Neural progenitor cell (in vitro differentiated cells): ENCODE data around the gene LRRC27. TPM values are rescaled to one million over a fixed set of nuclear protein-coding genes. Genes with fewer than 3 reads are reported as not detected.

Experiments used
- DNase-seq: peaks from one replicate; pipeline ENCODE4 v3.0.0-alpha.2; 2016; ENCODE audit warnings: low spot score
- H2AFZ ChIP-seq: fragments of 200-600 bp; sonication (generic); replicated peaks from 2 replicates; pipeline ENCODE4 v1.6.1; 2016; ENCODE audit warnings: antibody characterized with exemption
- H3F3A ChIP-seq: fragments of 200-600 bp; sonication (generic); 2 replicates; pipeline ENCODE4 v1.6.1; 2016; ENCODE audit warnings: antibody characterized with exemption, low read depth
- H3K27ac ChIP-seq: fragments of 200-600 bp; sonication (generic); 2 replicates; pipeline ENCODE4 v1.5.1; 2016; ENCODE audit warnings: mild to moderate bottlenecking
- H3K27me3 ChIP-seq: fragments of 200-600 bp; sonication (generic); 2 replicates; pipeline ENCODE4 v1.6.1; 2016; ENCODE audit warnings: mild to moderate bottlenecking, moderate library complexity
- H3K36me3 ChIP-seq: fragments of 200-600 bp; sonication (generic); 2 replicates; pipeline ENCODE4 v1.5.1; 2016
- H3K4me1 ChIP-seq: fragments of 200-600 bp; sonication (generic); 2 replicates; pipeline ENCODE4 v1.6.1; 2016; ENCODE audit warnings: mixed run types
- H3K4me2 ChIP-seq: fragments of 200-600 bp; sonication (generic); 2 replicates; pipeline ENCODE4 v1.6.1; 2016
- H3K4me3 ChIP-seq: fragments of 200-600 bp; sonication (generic); 2 replicates; pipeline ENCODE4 v1.5.1; 2016
- H3K79me2 ChIP-seq: fragments of 200-600 bp; sonication (generic); 2 replicates; pipeline ENCODE4 v1.6.1; 2016; ENCODE audit warnings: low read depth
- H3K9ac ChIP-seq: fragments of 200-600 bp; sonication (generic); 2 replicates; pipeline ENCODE4 v1.6.1; 2016
- H3K9me3 ChIP-seq: fragments of 200-600 bp; sonication (generic); 2 replicates; pipeline ENCODE4 v1.5.1; 2016; ENCODE audit warnings: low read depth
- H4K20me1 ChIP-seq: fragments of 200-600 bp; sonication (generic); 2 replicates; pipeline ENCODE4 v1.6.1; 2016; ENCODE audit warnings: low read depth
- H3K27ac Mint-ChIP-seq: 3 replicates; pipeline ENCODE4 v1.8.0; 2021; ENCODE audit warnings: mixed read lengths
- H3K27me3 Mint-ChIP-seq: 2 replicates; pipeline ENCODE4 v1.8.0; 2022; ENCODE audit warnings: low read depth, mild to moderate bottlenecking, inconsistent platforms, moderate library complexity, mixed read lengths; ENCODE audit not compliant: insufficient read depth
- H3K36me3 Mint-ChIP-seq: 3 replicates; pipeline ENCODE4 v1.8.0; 2021; ENCODE audit warnings: mixed read lengths
- H3K4me1 Mint-ChIP-seq: 3 replicates; pipeline ENCODE4 v1.8.0; 2021; ENCODE audit warnings: mixed read lengths
- H3K4me3 Mint-ChIP-seq: 3 replicates; pipeline ENCODE4 v1.8.0; 2021; ENCODE audit warnings: mild to moderate bottlenecking, moderate library complexity, mixed read lengths
- H3K9me3 Mint-ChIP-seq: 3 replicates; pipeline ENCODE4 v1.8.0; 2020; ENCODE audit warnings: mixed read lengths
- CTCF ChIP-seq: fragments of 200-600 bp; sonication (generic); IDR thresholded peaks from 2 replicates; pipeline ENCODE4 v1.5.1; 2017; ENCODE audit warnings: antibody characterized with exemption, mild to moderate bottlenecking
- EZH2 ChIP-seq: fragments of 200-600 bp; sonication (generic); IDR thresholded peaks from 2 replicates; pipeline ENCODE4 v1.6.1; 2017; ENCODE audit warnings: antibody characterized with exemption, mild to moderate bottlenecking, moderate library complexity
- EZH2phosphoT487 ChIP-seq: fragments of 200-600 bp; sonication (generic); IDR thresholded peaks from 2 replicates; pipeline ENCODE4 v1.6.1; 2017; ENCODE audit warnings: antibody characterized with exemption
- total RNA-seq: library from RNA; depleted of rRNA; stranded (reverse); fragments of >200 nt; gene quantifications from 2 replicates; pipeline ENCODE4 v1.2.3, GENCODE V29; 2015; ENCODE audit warnings: low replicate concordance

LRRC27 gene
- total RNA-seq, 1 donor from 2014 or later, result 16.9 TPM

GRCh38 chr10:132328106-132328505 is 3.9 kb upstream of the LRRC27 start:
- DNase-seq, result no peak
- Histone ChIP-seq H3K36me3 (no peaks in the 10 kb centered on the region), H3F3A (peaks cover 11% of the 10 kb centered on the region), H3K4me2 (no peak overlapping the region), H3K9me3 (no peaks in the 10 kb centered on the region), H3K27me3 (no peaks in the 10 kb centered on the region), H3K9ac (no peak overlapping the region), H3K4me1 (peaks cover 24% of the 10 kb centered on the region), H3K27ac (no peak overlapping the region), H3K79me2 (peaks cover 46% of the 10 kb centered on the region), H3K4me3 (no peak overlapping the region), H2AFZ (no peak overlapping the region), H4K20me1 (peaks cover 23% of the 10 kb centered on the region)
- H3K9me3 Mint-ChIP-seq, result peaks cover 9% of the 10 kb centered on the region
- no peak for TF ChIP-seq EZH2
- TF ChIP-seq CTCF, result no peak
- TF ChIP-seq EZH2phosphoT487, result no peak
- peaks cover 5% of the 10 kb centered on the region for H3K27me3 Mint-ChIP-seq
- H3K27ac Mint-ChIP-seq, result peak overlapping the region; percentile 24
- H3K4me1 Mint-ChIP-seq, result peaks cover 28% of the 10 kb centered on the region
- peak overlapping the region; percentile 20 for H3K4me3 Mint-ChIP-seq
- H3K36me3 Mint-ChIP-seq, result peaks cover 52% of the 10 kb centered on the region

GRCh38 chr10:132328738-132329137 is 3.3 kb upstream of the LRRC27 start:
- no peak overlapping the region for H3K4me3 Mint-ChIP-seq
- peaks cover 23% of the 10 kb centered on the region for H4K20me1 ChIP-seq
- peak overlapping the region; percentile 87 for H3K4me2 ChIP-seq
- no peaks in the 10 kb centered on the region for H3K36me3 ChIP-seq
- no peak for TF ChIP-seq EZH2
- TF ChIP-seq CTCF, result no peak
- TF ChIP-seq EZH2phosphoT487, result no peak
- no peak overlapping the region for H3K4me3 ChIP-seq
- no peak overlapping the region for H3K9ac ChIP-seq
- peaks cover 25% of the 10 kb centered on the region for H3K4me1 ChIP-seq
- no peak overlapping the region for H3K27ac Mint-ChIP-seq
- H3K27me3 ChIP-seq, result no peaks in the 10 kb centered on the region
- H3K79me2 ChIP-seq, result peaks cover 46% of the 10 kb centered on the region
- H3K27me3 Mint-ChIP-seq, result peaks cover 2% of the 10 kb centered on the region
- H3K9me3 ChIP-seq, result no peaks in the 10 kb centered on the region
- peaks cover 9% of the 10 kb centered on the region for H3K9me3 Mint-ChIP-seq
- peaks cover 34% of the 10 kb centered on the region for H3K4me1 Mint-ChIP-seq
- DNase-seq, result no peak
- H3K27ac ChIP-seq, result no peak overlapping the region
- H3K36me3 Mint-ChIP-seq, result peaks cover 52% of the 10 kb centered on the region
- H2AFZ ChIP-seq, result no peak overlapping the region
- peaks cover 12% of the 10 kb centered on the region for H3F3A ChIP-seq

GRCh38 chr10:132329565-132330485 is 2.2 kb upstream of the LRRC27 start:
- Mint-ChIP-seq H3K27ac (peak overlapping the region; percentile 31), H3K27me3 (peaks cover 2% of the 10 kb centered on the region), H3K36me3 (peaks cover 49% of the 10 kb centered on the region), H3K9me3 (peaks cover 9% of the 10 kb centered on the region), H3K4me1 (peaks cover 42% of the 10 kb centered on the region), H3K4me3 (peak overlapping the region; percentile 93)
- Histone ChIP-seq H3F3A (peaks cover 12% of the 10 kb centered on the region), H3K4me3 (peak overlapping the region; percentile 75), H3K9ac (no peak overlapping the region), H3K27me3 (no peaks in the 10 kb centered on the region), H3K79me2 (peaks cover 46% of the 10 kb centered on the region), H3K4me2 (peak overlapping the region; percentile 87), H4K20me1 (peaks cover 23% of the 10 kb centered on the region), H2AFZ (no peak overlapping the region), H3K4me1 (peaks cover 25% of the 10 kb centered on the region), H3K9me3 (no peaks in the 10 kb centered on the region), H3K36me3 (no peaks in the 10 kb centered on the region), H3K27ac (no peak overlapping the region)
- TF ChIP-seq EZH2phosphoT487 (no peak), EZH2 (no peak), CTCF (no peak)
- no peak for DNase-seq
